Measurements from ENCODE around the gene TMEM144.

Gene TMEM144

GRCh38 chr4:158295053-158295452 lies 84.8 kb downstream of the TMEM144 start:
- no peak for DNase-seq

- no peak for DNase-seq
Measured at GRCh38 chr4:158297866-158298265, 87.6 kb downstream of the TMEM144 start.

GRCh38 chr4:158299459-158300007 lies 89.2 kb downstream of the TMEM144 start:
- no peak for DNase-seq

GRCh38 chr4:158300012-158300411 lies 89.7 kb downstream of the TMEM144 start:
- DNase-seq = no peak

- DNase-seq = no peak
Measured at GRCh38 chr4:158302076-158302866, 92.0 kb downstream of the TMEM144 start.

- DNase-seq = no peak
Measured at GRCh38 chr4:158304694-158305093, 94.4 kb downstream of the TMEM144 start.
